Measurements from ENCODE around the gene KCNQ1.

DNA sequence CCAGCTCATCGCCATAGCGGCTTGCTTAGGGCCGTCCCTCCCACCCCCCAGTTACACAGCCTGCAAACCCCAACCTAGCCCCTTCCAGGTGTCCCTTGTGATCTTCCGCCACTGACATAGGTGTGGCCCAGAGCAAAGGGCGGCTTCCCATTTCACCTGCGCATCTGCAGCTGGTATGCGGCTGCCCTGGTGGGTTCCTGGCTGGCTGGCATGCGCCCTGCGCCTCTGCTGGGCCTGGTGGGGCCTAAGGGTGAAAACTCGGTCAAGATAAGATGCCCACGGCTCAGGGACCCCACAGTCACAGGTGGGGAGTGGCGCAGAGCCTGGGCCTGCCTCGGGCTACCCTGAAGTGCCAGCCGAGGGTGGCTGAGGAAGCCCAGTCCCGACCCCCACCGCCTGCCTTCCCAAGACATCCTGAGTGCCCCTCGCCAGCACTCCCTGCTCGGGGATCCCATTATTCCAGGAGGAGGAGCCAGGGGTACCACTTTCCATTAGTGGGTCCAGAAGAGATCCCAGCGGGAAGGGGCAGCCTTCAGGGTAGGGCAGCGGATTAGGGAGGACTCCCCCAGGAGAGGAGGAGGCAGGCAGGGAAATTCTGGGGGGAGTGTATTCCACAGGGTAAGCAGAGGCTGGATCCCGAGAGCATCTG is 291.9 kb downstream of the KCNQ1 start:
- TF ChIP-seq EZH2 (IDR thresholded peaks at IDR 0.05; ENCODE audit: borderline replicate concordance, insufficient read depth, low read depth, low read length, poor library complexity, severe bottlenecking) (no peak), CTCF (IDR thresholded peaks at IDR 0.05) (no peak)

Measured in B cell (primary cell).